Measurements from ENCODE around the gene GTF2B. TPM values are rescaled to one million over a fixed set of nuclear protein-coding genes. Genes with fewer than 3 reads are reported as not detected.
"Not testable (repeated sequence)": the region's sequence is repeated elsewhere in the genome, so short reads cannot be mapped to it uniquely, and the experiment has no call there.

The GTF2B gene
- total RNA-seq, 1 donor from 2014 or later, result 60.2 TPM

- DNase-seq (ENCODE audit: low read depth), result no peak
These were observed 5.4 kb downstream of the GTF2B start for GRCh38 chr1:88885933-88886332.

GRCh38 chr1:88883156-88883555 lies 8.2 kb downstream of the GTF2B start:
- DNase-seq (ENCODE audit: low read depth), result no peak

GRCh38 chr1:88880717-88881116 lies 10.7 kb downstream of the GTF2B start:
- DNase-seq (ENCODE audit: low read depth), result not testable (repeated sequence)

- no peak for DNase-seq (ENCODE audit: low read depth)
These were observed 12.6 kb downstream of the GTF2B start for GRCh38 chr1:88878731-88879130.

GRCh38 chr1:88877911-88878310 lies 13.5 kb downstream of the GTF2B start:
- DNase-seq (ENCODE audit: low read depth), result no peak

- peak; percentile 39 for DNase-seq (ENCODE audit: low read depth)
These were observed 14.0 kb downstream of the GTF2B start for GRCh38 chr1:88877382-88877825.

GRCh38 chr1:88876573-88877365 lies 14.6 kb downstream of the GTF2B start:
- no peak for DNase-seq (ENCODE audit: low read depth)

- DNase-seq (ENCODE audit: low read depth), result no peak
These were observed 15.8 kb downstream of the GTF2B start for GRCh38 chr1:88875595-88875994.

- peak; percentile 16 for DNase-seq (ENCODE audit: low read depth)
These were observed 17.5 kb downstream of the GTF2B start for GRCh38 chr1:88873737-88874349.

GRCh38 chr1:88869644-88870043 lies 21.7 kb downstream of the GTF2B start:
- not testable (repeated sequence) for DNase-seq (ENCODE audit: low read depth)

- DNase-seq (ENCODE audit: low read depth), result peak; percentile 75
These were observed 23.4 kb downstream of the GTF2B start for GRCh38 chr1:88867743-88868521.

- no peak for DNase-seq (ENCODE audit: low read depth)
These were observed 39.9 kb downstream of the GTF2B start for GRCh38 chr1:88851303-88852063.

- DNase-seq (ENCODE audit: low read depth), result no peak
These were observed 43.7 kb downstream of the GTF2B start for GRCh38 chr1:88847643-88848042.

- DNase-seq (ENCODE audit: low read depth), result no peak
These were observed 65.6 kb downstream of the GTF2B start for GRCh38 chr1:88825721-88826120.

- not testable (repeated sequence) for DNase-seq (ENCODE audit: low read depth)
These were observed 71.7 kb downstream of the GTF2B start for GRCh38 chr1:88819642-88820041.

GRCh38 chr1:88813471-88813870 lies 77.9 kb downstream of the GTF2B start:
- no peak for DNase-seq (ENCODE audit: low read depth)

GRCh38 chr1:88812366-88812765 lies 79.0 kb downstream of the GTF2B start:
- no peak for DNase-seq (ENCODE audit: low read depth)

- DNase-seq (ENCODE audit: low read depth), result no peak
These were observed 87.9 kb downstream of the GTF2B start for GRCh38 chr1:88803444-88803843.

- DNase-seq (ENCODE audit: low read depth), result peak; percentile 51
These were observed 88.4 kb downstream of the GTF2B start for GRCh38 chr1:88802950-88803349.
